ENCODE results near the gene CAMK2A.
A peak's percentile ranks its signal among the peaks of the same experiment; 100 is the strongest.

The CAMK2A gene

DNA sequence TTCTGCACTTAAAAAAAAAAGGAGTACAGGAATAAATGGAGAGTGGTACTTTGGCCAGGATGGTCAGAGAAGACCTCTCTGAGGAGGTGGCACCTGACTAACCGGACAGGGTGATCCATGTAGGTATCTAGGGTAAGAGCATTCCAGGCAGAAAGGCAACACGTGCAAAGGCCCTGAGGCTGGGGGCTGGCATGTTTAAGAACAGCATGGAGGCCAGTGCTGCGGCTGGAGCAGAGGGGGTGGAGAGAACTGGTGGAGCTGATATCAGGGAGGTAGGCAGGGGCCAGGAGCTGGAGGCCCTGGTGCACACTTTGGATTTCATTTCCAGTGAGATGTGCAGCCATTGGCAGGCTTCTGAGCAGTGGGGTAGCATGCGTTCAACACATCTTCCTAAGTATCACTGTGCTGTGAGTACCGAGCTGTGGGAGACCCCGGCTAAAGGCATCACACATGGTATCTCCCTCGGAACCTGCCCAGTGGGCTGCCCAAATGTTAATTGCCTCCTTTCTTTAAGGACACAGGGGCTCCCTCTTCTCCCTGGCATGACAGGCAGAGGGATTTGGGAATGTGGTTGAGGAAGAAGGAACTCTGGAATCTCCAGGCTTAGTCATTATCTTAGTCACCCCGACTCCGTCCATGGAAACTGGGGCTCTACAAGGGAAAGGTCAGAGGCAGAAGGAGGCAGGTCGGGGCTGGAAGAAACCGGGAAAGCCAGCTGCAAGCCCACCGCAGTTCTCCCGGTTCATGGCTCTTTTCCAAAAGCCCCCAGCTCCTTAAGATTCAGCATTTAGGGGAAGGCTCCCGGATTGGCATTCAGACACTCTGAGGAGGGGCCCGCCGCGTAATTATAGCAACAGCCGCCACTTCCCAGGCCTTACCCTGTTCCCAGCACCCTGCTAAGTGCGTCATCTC lies 81.1 kb downstream of the CAMK2A start:
- DNase-seq: no peak

DNA sequence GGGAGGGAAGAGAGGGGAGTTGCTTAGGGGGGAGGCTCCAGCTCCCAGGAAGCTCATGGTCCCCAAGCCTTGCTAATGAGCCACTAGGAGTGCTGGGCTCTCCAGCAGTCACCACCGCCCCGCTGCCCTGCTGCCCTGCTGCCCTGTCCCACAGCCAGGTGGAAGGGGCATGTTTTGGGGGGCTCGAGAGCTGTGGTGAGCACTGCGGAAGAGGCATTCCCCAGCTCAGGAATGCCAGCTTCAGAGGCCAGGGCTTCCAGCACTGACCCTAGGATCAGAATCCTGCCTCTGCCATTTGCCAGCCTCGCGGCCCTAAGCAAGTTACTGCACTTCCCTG lies 82.8 kb downstream of the CAMK2A start:
- no peak for DNase-seq

DNA sequence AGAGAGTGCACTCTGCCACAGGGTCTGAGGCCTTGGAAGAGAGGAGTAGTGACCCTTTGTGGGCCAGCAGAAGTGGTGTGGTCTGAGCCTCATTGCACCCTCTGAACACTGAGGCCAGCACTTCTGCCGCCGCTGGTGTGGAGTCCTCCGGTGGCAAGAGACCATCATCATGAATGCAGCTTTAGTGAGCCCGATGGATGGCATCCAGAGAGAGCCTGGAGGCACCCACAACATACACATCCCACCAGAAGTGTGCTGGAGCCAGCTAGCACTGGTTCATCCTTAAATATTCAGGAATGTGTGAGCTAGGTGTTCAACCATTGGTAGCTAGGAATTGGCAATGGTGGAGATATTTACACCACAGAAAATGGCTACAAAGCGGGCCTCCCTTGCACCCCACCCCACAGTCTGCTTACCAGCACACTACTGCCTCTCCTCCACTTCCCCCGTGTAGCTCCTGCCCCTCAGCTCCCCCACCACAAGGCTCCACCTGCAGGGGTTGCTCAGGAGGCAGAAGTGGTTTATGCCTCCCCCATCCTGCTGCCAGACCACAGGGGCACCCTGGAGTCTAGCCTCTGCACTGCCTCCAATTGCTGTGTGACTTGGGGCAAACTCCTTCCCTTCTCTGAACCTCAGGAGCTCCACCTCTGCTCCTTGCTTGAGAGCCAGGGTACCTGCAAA lies 83.3 kb downstream of the CAMK2A start:
- DNase-seq: no peak

DNA sequence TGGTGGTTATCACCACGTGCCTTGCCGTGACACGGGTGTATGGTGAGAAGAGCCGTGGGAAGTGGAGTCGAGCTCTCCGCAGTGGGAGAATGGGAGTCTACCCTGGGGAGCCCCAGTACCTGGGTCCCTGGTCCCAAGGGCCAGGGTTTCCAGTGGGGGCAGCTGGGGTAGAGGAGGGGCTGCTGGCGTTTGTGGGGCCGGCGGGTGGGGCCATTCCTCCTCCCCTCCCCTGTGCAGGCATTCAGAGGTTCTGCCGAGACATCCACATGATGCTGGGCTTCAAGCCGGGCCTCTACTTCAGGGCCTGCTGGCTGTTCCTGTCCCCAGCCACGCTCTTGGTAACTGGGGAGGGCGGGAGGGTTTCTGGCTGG lies 85.0 kb downstream of the CAMK2A start:
- no peak for DNase-seq

DNA sequence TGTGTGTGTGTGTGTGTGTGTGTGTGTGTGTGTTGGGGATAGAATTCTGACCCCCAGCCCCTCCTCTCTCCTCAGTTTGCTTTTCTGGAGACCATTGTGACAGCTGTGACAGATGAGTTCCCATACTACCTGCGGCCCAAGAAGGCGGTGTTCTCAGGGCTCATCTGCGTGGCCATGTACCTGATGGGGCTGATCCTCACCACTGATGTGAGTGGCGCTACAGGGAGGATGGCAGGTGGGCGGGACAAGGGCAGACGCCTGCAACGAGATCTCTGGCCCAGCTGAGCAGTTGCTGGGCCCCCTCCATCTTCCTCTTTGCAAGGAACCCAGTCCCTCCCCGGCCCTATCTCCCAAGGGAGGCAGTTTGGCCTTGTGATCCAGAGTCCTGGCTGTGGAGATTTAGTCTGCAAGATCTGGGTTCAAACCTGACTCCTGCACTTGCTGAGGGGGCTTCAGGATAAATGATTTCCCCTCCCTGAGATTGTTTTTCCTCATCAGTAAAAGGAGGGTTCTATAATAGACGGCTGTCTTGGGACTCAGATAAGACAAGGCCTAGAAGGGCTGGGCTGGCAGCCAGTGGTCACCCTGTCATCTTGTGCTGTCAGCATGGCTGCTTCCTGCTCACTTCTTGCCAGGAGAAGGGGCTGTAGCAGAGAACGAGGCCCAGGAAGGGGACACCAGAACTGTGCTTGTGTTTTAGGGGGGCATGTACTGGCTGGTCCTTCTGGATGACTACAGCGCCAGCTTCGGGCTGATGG lies 85.6 kb downstream of the CAMK2A start:
- DNase-seq: no peak

DNA sequence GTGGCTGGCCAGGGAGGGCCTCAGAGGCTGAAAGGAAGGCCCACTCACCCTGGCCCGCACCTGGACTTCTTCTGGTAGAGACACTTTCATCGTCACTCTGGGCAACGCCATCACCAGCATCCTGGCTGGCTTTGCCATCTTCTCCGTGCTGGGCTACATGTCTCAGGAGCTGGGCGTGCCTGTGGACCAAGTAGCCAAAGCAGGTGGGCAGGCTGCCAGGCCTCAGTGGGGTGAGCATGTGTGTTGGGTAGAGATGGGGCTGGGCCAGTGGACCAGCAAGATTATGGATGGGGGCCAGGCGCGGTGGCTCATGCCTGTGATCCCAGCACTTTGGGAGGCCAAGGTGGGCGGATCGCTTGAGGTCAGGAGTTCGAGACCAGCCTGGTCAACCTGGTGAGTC lies 87.1 kb downstream of the CAMK2A start:
- DNase-seq: no peak

DNA sequence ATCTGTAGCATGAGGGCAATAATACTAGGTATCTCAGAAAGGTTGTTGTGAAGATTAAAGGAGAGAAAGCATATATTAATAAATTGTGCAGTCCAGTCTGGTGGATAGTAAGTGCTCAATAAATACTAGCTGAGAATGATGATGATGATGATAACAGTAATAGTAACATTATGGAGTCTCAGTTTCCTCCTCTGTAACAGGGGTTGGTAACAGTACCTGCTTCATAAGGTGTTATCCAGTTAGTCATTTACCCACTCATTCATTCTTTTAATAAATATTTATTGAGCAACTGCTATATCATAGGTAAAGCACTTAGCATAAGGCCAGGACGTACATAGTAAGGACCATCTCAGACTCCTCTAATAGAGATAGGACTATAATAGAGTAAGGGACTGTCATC lies 92.1 kb downstream of the CAMK2A start:
- no peak for DNase-seq

DNA sequence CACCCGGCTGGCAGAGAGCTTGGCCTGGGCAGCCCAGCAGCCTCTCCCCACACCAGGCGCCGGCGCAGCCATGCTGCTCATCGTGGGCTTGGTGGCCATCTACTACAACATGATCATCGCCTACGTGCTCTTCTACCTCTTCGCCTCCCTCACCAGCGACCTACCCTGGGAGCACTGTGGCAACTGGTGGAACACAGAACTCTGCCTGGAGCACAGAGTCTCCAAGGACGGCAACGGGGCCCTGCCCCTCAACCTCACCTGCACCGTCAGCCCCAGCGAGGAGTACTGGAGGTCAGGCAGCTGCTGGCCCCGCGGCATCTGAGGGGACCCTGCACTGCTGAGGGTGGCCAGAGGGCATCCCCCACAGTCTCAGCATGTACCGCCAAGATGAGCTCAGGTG lies 92.6 kb downstream of the CAMK2A start:
- DNase-seq: no peak

DNA sequence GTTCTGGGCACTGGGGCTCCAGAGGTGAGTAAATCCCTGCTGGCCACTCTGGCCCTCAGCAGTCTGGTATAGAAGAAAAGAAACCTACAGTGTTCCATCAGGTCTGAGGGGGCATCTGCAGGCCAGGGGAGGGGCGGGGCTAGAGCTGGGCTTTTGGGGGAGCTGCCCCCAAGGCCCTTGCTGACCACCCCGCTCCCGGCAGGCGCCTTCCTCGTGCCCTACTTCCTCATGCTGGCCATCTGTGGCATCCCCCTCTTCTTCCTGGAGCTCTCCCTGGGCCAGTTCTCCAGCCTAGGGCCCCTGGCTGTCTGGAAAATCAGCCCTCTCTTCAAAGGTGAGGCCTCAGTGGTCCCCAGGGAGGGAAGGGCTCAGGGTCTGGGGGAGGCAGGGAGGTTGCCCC lies 93.1 kb downstream of the CAMK2A start:
- DNase-seq: no peak

DNA sequence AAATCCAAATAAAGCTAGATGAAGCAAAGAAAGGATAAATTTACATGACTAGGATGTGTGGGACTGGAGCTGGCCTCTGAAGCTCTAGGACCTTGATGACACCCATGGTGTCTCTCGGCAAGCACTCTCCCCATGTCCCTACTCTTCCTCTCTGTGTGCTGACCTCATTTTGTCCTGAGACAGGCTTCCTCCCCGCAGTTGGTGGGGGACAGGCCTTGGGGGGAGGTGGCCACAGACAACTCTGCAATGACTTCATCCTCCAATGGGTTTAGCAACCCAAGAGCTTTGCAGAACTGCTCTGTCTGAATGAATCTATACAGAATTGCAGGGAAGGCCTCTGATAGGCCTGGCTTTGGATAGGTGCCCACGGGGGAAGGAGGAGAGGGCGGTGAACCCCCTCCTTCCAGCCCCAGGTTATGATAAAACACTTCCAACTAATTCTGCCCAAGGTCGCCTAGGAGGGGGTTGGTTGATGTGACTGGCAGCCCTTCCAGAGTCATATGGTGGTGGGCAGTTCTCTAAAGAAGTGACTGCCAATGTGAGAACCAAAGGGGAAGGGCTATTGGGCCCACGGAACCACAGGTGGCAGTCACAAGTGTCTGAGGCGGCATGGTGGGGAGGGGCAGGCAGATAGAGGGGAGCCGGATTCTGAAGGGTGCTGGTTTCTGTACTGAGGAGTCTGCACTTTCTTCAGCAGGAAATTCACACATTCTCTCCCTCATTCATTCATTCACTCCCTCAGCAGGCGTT lies 93.7 kb downstream of the CAMK2A start:
- no peak for DNase-seq

DNA sequence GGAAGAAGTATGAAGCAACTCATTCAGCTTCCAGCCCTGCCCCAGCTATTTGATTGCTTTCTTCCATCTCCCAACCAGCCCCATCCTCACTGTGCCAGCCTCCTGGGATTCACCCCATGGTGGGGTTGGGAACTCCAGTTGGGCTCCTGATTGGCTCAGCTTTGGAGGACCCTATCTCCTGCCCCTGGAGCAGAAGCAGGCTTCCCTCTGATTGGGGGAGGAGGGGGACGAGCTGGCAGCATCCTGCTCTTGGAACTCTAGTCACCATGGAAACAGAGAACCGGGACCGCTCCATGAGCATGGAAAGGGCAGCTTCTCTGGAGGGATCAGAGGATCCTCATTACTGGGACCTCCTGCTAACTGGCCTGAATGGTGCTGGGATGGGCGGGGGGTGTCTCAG lies 97.1 kb downstream of the CAMK2A start:
- DNase-seq: peak; percentile 49

DNA sequence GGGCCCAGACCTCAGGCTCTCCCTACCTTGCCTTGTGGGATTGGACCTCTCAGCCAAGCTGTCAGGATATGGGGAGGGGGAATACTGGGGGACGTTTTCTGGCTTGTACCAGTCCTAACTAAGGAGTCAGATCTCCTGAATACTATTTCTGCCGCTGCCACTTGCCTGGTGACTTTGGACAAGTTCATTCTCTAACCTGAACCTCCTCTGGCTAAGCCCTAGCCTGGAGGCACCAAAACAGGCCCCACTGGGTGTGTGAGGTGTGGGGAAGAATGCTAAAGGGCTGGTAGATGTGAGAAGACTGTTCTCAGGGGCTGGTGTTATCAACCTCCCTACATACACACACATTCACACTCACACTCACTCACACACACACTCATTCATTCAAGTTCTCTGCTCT lies 98.6 kb downstream of the CAMK2A start:
- no peak for DNase-seq

DNA sequence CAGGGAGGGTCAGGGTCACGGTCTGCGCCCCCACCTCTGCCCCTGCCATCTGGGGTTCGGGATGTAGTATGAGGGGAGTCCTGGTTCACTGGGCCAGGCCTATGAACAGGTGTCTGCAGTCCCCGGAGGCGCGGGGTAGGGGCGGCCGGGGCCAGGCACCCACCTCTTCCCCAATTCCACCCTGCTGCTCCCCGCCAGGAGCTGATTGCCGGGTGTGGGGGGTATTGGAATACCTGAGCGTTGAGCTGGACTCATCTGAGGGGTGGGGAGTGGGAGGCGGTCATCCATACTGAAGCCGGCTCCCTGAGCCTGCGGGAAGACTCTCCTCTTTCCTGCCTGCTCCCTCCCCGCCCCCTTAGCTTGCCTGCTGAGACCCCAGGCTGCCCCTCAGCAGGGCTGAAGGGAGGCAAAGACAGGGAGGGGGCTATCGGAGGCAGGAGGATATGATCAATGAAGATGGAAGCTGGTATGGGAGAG lies 99.0 kb downstream of the CAMK2A start:
- no peak for DNase-seq

DNA sequence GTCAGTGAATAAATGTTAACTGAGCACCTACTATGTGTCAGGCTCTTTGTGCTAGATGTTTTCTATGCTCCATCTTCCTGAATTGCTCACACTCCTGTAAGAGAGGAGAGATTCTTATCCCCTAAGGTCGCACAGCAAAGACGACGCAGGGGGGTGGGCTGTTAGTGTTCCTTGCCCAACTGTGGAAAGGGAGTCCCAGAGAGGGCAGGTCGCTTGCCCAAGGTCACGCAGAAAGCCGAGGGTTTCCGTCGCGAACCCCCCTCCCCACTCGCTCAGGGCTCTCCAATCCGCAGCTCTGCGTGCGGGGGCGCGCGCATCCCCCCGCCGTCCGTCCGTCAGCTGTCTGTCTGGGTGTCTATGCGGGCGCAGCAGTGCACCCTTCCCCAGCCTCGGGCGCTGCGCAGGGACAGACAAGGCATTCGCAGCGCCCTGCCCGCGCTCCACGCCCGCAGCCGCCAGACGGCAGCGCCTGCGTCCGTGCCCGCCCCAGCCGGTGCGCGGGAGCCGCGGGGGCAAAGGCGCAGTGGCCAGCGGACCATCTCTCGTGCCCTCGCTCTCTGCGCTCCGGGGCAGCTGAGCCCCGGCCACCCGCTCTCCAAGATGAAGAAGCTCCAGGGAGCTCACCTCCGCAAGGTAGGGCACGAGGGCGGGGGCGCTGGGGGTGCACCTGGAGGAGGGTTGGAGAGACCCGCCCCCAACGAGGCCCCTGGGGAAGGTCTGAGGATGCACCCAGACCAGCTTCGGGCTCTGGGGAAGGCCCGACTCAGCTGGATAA lies 99.7 kb downstream of the CAMK2A start, which contains the start of gene SLC6A7:
Gene SLC6A7, plus strand, starts transcription at position 335 of the 775 bp plus-strand sequence. Its CDS starts 266 bp downstream, at position 601.
- peak; percentile 58 for DNase-seq

DNA sequence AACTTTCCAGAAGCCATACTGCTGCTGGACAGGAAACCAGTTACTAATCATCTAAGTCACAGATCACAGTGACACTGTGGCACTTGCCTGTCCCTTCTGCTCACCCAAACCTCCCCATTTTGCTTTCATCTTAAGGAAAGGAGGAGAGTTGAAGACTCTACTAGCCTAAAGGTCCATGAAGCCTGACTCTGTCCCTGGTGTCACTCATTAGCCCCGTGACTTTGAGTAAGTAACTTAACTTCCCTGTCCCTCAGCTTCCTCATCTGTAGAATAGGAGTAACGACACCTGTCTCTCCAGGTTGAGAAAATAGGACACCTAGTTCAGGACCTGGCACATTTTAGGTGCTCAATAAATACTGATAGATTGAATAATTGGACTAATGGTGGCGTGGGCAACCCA lies 100.2 kb downstream of the CAMK2A start:
- no peak for DNase-seq

DNA sequence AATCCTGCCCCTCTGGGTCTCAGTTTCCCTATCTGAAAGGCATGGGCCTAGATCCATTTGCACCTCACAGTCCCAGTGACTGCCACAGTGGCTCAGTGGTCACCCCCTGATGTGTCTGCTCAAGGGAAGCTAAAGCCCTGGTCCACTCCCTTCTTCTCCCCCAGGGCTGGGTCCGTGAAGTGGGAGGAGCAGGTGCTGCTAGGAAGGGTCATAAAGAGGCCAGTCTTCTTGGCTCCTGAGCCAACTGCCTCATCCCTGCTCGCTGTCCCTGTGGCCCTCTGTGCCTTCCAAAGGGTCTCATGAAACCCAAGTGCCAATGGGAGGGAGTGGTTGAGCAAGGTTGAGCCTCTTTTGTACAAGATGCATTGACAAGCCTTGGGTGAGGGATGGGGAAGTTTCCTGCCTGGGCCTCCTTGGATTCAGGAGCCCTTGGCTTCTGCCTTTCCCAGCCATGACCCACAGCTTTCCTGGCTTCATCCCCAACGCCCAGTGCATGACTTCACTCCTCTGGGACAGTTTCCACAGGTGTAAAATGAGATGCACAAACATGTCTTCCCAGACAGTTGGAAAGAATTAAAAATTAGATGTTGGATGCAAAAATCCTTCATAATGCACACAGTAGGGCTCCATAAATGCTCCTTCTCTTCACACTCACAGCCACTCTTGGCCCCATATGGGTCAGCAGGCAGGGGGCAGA lies 101.3 kb downstream of the CAMK2A start:
- no peak for DNase-seq

DNA sequence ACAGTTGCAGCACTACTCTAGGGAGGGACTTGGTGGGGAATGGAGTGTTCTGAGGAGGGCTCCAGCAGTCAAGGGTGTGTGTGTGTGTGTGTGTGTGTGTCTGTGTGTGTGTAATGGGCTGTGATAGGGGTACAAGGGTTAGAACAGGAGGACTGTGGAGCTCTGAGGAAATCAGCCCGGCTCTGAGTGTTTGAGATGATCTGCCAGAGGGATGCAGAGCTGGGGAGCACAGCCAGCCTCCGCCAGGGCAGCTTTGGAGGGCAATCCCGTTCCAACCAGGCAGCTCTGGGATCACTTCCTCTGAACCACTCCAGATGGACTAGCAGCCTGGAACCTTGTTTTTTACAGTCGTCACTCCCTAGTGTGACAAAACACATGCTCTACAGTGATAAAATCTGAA lies 102.7 kb downstream of the CAMK2A start:
- DNase-seq: no peak

DNA sequence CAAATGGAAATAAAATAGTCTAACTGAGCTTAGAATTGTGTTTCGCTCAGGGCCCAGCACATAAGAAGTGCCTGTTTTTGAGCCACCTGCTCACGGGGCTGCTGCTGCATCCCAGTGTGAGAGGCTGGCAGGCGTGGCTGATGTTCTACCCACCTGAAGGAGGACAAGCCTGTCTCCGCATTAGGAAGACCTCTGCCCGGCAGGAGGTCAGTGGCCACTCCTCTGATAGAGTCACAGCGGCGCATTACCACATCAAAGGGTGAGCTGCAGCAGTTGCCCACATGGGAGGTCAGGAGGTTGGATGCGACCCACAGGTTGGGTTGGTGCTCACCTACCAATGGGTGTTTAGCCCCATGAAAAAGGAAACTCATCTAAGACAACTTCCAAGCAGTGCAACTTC lies 103.4 kb downstream of the CAMK2A start:
- DNase-seq: no peak

DNA sequence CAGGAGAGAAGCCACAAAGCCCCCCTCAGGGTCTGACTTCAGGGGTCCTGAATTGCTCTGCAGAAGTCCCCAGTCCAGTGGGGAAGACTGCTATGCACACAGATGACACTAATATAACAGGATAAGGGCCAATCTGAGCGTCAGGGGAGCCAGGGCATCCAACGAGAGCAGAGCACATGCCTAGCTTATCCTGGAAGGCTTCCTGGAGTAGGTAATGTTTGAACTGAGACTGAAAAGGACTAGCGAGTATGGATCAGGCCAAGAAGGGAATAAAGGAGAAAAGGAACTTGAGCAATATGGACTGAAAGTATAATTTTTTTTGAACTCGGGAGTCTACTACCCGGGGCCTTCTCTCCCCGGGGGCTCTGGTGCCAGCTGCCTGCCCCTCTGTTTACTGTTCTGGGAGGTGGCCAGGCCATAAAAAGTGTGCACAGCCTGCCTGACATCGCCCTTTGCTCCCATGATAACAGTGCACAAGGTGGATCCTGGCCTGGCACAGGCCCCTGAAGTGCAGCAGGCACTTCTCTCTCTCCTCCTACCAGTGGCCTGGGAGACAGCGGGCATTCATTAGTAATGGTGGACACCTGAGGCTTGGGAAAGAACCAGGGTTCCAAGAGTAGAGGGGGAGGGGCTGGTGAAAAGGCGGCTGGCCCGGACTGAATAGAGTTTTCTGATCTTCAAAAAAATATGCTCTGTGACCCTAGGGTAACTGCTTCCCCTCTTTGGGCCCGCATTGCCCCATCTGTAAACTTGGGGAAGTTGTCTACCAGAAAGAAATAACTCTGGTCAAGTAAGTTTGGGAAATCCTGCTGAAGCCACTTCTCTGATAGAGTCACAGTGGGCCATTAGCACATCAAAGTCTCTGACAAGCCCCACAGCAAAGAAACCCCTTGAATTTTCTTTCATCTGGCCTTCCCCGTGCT lies 104.3 kb downstream of the CAMK2A start:
- DNase-seq: no peak

DNA sequence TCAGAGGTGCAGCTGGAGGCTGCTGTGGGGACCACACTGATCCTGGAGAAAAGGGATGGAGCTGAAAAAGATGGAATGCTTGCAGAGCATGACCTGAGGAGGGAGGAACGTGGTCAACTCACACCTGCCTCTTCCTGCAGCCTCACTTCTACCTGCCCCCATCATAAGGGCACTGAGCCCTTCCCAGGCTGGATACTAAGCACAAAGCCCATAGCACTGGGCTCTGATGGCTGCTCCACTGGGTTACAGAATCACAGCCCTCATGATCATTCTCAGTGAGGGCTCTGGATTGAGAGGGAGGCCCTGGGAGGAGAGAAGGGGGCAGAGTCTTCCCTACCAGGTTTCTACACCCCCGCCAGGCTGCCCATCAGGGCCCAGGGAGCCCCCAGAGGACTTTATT lies 105.6 kb downstream of the CAMK2A start:
- no peak for DNase-seq
